PC-9 (cell line): ENCODE data around the gene KCNMB3.

Source experiments
- EZH2 ChIP-seq: fragments of 200-600 bp; sonication (generic); IDR thresholded peaks from 2 replicates; pipeline ENCODE4 v1.8.0; 2017; ENCODE audit warnings: antibody characterized with exemption, low read depth
- TF ChIP-seq, protein P1 (sequence below): fragments of 200-600 bp; sonication (generic); conservative IDR thresholded peaks from 2 replicates; pipeline ENCODE4 v1.6.1; 2017; ENCODE audit warnings: mixed run types, antibody characterized with exemption, mild to moderate bottlenecking, moderate library complexity

DNA sequence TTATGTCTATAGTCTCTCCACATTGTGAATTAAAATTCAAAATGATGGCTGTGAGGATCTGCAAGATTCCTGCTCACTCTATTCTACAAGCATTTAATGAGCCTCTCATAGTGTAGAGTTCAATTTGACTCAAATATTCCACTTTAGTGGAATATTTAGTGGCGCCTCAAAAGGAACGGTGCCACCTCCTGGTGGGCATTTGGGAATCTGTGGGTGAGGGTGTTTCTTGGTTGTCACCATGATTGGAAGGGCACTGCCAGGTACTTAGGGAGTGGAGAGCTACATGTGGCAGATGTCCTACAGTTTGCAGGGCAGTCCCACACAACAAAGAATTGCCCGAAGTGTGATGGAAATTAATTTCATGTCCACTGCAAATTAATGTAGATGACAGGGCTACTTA is 21.5 kb upstream of the KCNMB3 start:
- TF ChIP-seq, protein P1, sequence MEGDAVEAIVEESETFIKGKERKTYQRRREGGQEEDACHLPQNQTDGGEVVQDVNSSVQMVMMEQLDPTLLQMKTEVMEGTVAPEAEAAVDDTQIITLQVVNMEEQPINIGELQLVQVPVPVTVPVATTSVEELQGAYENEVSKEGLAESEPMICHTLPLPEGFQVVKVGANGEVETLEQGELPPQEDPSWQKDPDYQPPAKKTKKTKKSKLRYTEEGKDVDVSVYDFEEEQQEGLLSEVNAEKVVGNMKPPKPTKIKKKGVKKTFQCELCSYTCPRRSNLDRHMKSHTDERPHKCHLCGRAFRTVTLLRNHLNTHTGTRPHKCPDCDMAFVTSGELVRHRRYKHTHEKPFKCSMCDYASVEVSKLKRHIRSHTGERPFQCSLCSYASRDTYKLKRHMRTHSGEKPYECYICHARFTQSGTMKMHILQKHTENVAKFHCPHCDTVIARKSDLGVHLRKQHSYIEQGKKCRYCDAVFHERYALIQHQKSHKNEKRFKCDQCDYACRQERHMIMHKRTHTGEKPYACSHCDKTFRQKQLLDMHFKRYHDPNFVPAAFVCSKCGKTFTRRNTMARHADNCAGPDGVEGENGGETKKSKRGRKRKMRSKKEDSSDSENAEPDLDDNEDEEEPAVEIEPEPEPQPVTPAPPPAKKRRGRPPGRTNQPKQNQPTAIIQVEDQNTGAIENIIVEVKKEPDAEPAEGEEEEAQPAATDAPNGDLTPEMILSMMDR = peak; percentile 47; the same call in 1 of the 2 replicates
- TF ChIP-seq EZH2 = no peak
